Keratinocyte (primary cell): Measurements from ENCODE around the gene EIF4G2. TPM values are rescaled to one million over a fixed set of nuclear protein-coding genes. Genes with fewer than 3 reads are reported as not detected.

Source experiments
- DNase-seq: peaks from one replicate; pipeline ENCODE4 v3.0.0-alpha.2; 2011; ENCODE audit warnings: low read depth, missing footprints, low spot score
- FAIRE-seq: peaks from 2 replicates; lab custom pipeline; 2011; peaks lifted over from hg19 to GRCh38; lab: Jason Lieb, UNC
- H2AFZ ChIP-seq: 2 replicates; pipeline ENCODE4 v1.6.0; 2012; ENCODE audit warnings: low read length, control low read depth, inconsistent platforms; ENCODE audit not compliant: control insufficient read depth
- H3K27ac ChIP-seq: 2 replicates; pipeline ENCODE4 v1.5.1; 2011; ENCODE audit warnings: low read length; ENCODE audit not compliant: control insufficient read depth, insufficient read depth
- H3K27me3 ChIP-seq: 3 replicates; pipeline ENCODE4 v1.6.0; 2011; ENCODE audit warnings: low read length; ENCODE audit not compliant: control insufficient read depth, insufficient read depth; ENCODE audit errors: extremely low read depth
- H3K36me3 ChIP-seq, 2 experiments: 2 replicates in 1 of 2; 3 replicates in 1 of 2; pipeline ENCODE4 v1.5.1; 2011; ENCODE audit warnings: low read length in 2 of 2, mild to moderate bottlenecking in 1 of 2; ENCODE audit not compliant: control insufficient read depth in 2 of 2, insufficient read depth in 2 of 2; ENCODE audit errors: extremely low read depth in 1 of 2
- H3K4me1 ChIP-seq: 3 replicates; pipeline ENCODE4 v1.5.1; 2011; ENCODE audit warnings: low read length; ENCODE audit not compliant: control insufficient read depth, insufficient read depth; ENCODE audit errors: extremely low read depth
- H3K4me2 ChIP-seq: 3 replicates; pipeline ENCODE4 v1.6.0; 2011; ENCODE audit warnings: low read depth, low read length; ENCODE audit not compliant: control insufficient read depth, insufficient read depth; ENCODE audit errors: extremely low read depth
- H3K4me3 ChIP-seq, 3 experiments: fragments of 200-600 bp in 1 of 3; sonication (generic) in 1 of 3; 2 replicates in 2 of 3; 3 replicates in 1 of 3; pipeline ENCODE4 v1.5.1; 2011 to 2016; ENCODE audit warnings: low read length in 3 of 3, mild to moderate bottlenecking in 3 of 3, control low read depth in 2 of 3, inconsistent platforms in 1 of 3, low read depth in 1 of 3, mixed read lengths in 1 of 3, mixed run types in 1 of 3, moderate library complexity in 1 of 3; ENCODE audit not compliant: control insufficient read depth in 2 of 3, insufficient read depth in 2 of 3; ENCODE audit errors: extremely low read depth in 1 of 3
- H3K79me2 ChIP-seq: 2 replicates; pipeline ENCODE4 v1.6.0; 2012; ENCODE audit warnings: low read length; ENCODE audit not compliant: control insufficient read depth, insufficient read depth
- H3K9ac ChIP-seq: 3 replicates; pipeline ENCODE4 v1.6.0; 2011; ENCODE audit warnings: low read length; ENCODE audit not compliant: control insufficient read depth, insufficient read depth; ENCODE audit errors: extremely low read depth
- H3K9me1 ChIP-seq: 3 replicates; pipeline ENCODE4 v1.6.0; 2011; ENCODE audit warnings: low read length; ENCODE audit not compliant: control insufficient read depth, insufficient read depth; ENCODE audit errors: extremely low read depth
- H3K9me3 ChIP-seq: 2 replicates; pipeline ENCODE4 v1.5.1; 2012; ENCODE audit warnings: low read depth, low read length; ENCODE audit not compliant: control insufficient read depth
- H4K20me1 ChIP-seq: 3 replicates; pipeline ENCODE4 v1.6.0; 2011; ENCODE audit warnings: low read length; ENCODE audit not compliant: control insufficient read depth, insufficient read depth; ENCODE audit errors: extremely low read depth
- EZH2 ChIP-seq: IDR thresholded peaks from one replicate; pipeline ENCODE4 v1.6.1; 2012; ENCODE audit warnings: inconsistent platforms, mild to moderate bottlenecking, low read length, moderate library complexity
- dilution Hi-C: fragments of 300-500 bp; cut with MboI; formaldehyde crosslinking; loops from one replicate; pipeline ENCODE4 v1.7.0; 2020; ENCODE audit warnings: low sequenced_read_pairs; ENCODE audit not compliant: extremely low pct_ligation_motif_present
- polyA plus RNA-seq, 5 experiments: library from polyadenylated mRNA; depleted of rRNA in 3 of 5; stranded (reverse) in 3 of 5; stranded (forward) in 1 of 5; unstranded in 1 of 5; fragments of >200 nt; gene quantifications; 1 replicate in 1 of 5; 2 replicates in 3 of 5; 3 replicates in 1 of 5; pipeline versions ENCODE4 v1.2.1 to v1.2.3, GENCODE V29; 2011 to 2012; ENCODE audit warnings: missing spikeins in 2 of 5, low read depth in 1 of 5, low replicate concordance in 1 of 5
- TF ChIP-seq, protein P1 (sequence below), 3 experiments: IDR thresholded peaks in 1 of 3; conservative IDR thresholded peaks in 1 of 3; optimal IDR thresholded peaks in 1 of 3; 2 replicates in 2 of 3; 3 replicates in 1 of 3; pipeline versions ENCODE3 to v1.5.1; 2011; ENCODE audit warnings: low read length in 3 of 3, mild to moderate bottlenecking in 3 of 3, moderate library complexity in 2 of 3, control low read depth in 1 of 3, inconsistent platforms in 1 of 3; ENCODE audit not compliant: insufficient read depth in 2 of 3; ENCODE audit errors: extremely low read depth in 1 of 3

Gene EIF4G2
- polyA plus RNA-seq, 1 donor (not counting 4 experiments of a cell fraction or from before 2014, with no cell fraction given) = 643 TPM

DNA sequence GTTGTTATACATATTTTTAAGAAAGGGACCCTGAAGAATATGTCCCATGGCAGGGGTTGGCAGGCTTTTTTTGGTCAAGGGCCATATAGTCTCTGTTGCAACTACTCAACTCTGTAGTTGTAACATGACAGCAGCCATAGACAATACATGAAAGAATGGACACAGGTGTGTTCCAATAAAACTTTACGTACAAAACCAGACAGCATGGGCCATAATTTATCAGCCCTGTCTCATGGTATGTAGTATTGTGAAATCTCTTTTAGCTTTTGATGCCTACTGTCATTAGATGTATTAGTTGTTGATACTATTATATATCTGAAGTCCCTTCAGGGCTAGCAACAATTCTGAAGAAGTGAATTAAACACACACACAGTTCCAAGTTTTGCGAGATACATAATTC is 46.6 kb upstream of the EIF4G2 start:
- TF ChIP-seq EZH2 = no peak
- TF ChIP-seq, protein P1, sequence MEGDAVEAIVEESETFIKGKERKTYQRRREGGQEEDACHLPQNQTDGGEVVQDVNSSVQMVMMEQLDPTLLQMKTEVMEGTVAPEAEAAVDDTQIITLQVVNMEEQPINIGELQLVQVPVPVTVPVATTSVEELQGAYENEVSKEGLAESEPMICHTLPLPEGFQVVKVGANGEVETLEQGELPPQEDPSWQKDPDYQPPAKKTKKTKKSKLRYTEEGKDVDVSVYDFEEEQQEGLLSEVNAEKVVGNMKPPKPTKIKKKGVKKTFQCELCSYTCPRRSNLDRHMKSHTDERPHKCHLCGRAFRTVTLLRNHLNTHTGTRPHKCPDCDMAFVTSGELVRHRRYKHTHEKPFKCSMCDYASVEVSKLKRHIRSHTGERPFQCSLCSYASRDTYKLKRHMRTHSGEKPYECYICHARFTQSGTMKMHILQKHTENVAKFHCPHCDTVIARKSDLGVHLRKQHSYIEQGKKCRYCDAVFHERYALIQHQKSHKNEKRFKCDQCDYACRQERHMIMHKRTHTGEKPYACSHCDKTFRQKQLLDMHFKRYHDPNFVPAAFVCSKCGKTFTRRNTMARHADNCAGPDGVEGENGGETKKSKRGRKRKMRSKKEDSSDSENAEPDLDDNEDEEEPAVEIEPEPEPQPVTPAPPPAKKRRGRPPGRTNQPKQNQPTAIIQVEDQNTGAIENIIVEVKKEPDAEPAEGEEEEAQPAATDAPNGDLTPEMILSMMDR (optimal IDR thresholded peaks at IDR 0.05 in 1 of 3, IDR thresholded peaks at IDR 0.05 in 1 of 3, conservative IDR thresholded peaks at IDR 0.05 in 1 of 3; ENCODE audit: extremely low read depth in 1 of 3, insufficient read depth in 2 of 3, low read length in 3 of 3) = no peak
- H3K9me3 ChIP-seq = no peaks in the 10 kb centered on the region
- H3K4me1 ChIP-seq = peaks cover 6% of the 10 kb centered on the region
- peaks cover 47% of the 10 kb centered on the region for H3K79me2 ChIP-seq
- no peak overlapping the region for H3K27ac ChIP-seq
- H3K4me3 ChIP-seq = no peak overlapping the region
- dilution Hi-C loops = no loop called here
- H3K9ac ChIP-seq = no peak overlapping the region
- no peaks in the 10 kb centered on the region for H4K20me1 ChIP-seq
- no peak overlapping the region for H3K4me2 ChIP-seq
- no peaks in the 10 kb centered on the region for H3K9me1 ChIP-seq
- no peak overlapping the region for H2AFZ ChIP-seq
- DNase-seq (no peak), FAIRE-seq (no peak)
- peaks cover 11 to 14% of the 10 kb centered on the region in 2 experiments for H3K36me3 ChIP-seq
- H3K27me3 ChIP-seq = no peaks in the 10 kb centered on the region

DNA sequence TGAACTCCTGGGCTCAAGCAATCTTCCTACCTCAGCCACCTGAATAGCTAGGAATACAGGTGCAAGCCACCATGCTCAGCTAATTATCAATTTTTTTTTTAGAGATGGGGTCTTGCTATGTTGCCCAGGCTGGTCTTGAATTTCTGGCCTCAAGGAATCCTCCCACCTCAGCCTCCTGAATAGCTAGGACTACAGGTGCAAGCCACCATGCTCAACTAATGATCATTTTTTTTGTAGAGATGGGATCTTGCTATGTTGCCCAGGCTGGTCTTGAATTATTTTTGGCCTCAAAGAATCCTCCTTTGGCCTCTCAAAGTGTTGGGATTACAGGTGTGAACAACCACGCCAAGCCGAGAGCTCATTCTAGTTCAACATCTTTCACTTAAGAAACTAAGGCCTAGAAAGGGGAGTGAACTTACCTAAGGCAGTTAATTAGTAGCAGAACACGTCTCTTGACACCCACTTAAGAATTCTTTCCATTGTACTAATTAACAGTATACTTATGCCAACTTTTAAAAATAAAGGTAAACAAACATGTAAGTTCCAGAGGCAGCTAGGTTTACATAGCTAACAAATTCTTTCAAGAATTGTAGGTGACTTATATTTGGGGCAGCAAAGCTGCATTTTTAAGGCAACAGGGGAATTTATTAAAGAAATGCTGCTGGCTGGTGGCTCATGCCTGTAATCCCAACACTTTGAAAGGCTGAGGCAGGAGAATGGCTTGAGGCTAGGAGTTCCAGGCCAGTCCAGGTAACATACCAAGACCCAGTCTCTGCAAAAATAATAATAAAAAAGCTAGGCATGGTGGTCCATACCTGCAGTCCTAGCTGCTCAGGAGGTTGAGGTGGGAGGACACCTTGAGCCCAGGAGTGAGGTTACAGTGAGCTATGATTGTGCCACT is 39.5 kb upstream of the EIF4G2 start:
- H3K4me1 ChIP-seq = peaks cover under 1% of the 10 kb centered on the region
- no peak for TF ChIP-seq EZH2
- TF ChIP-seq, protein P1 (optimal IDR thresholded peaks at IDR 0.05 in 1 of 3, IDR thresholded peaks at IDR 0.05 in 1 of 3, conservative IDR thresholded peaks at IDR 0.05 in 1 of 3; ENCODE audit: extremely low read depth in 1 of 3, insufficient read depth in 2 of 3, low read length in 3 of 3) = no peak
- peaks cover 0 to 2% of the 10 kb centered on the region in 2 experiments for H3K36me3 ChIP-seq

More for the DNA sequence above, 39.5 kb upstream of the EIF4G2 start:
- dilution Hi-C loops = no loop called here
- Histone ChIP-seq H3K9ac (no peak overlapping the region), H3K27me3 (no peaks in the 10 kb centered on the region), H4K20me1 (no peaks in the 10 kb centered on the region), H2AFZ (no peak overlapping the region), H3K9me1 (no peaks in the 10 kb centered on the region), H3K4me2 (no peak overlapping the region), H3K4me3 (no peak overlapping the region), H3K9me3 (no peaks in the 10 kb centered on the region), H3K79me2 (peaks cover 2% of the 10 kb centered on the region), H3K27ac (no peak overlapping the region)
- no peak for DNase-seq
- no peak for FAIRE-seq
